Calu3 (cell line): Measurements from ENCODE around the gene CD109. TPM values are rescaled to one million over a fixed set of nuclear protein-coding genes. Genes with fewer than 3 reads are reported as not detected.

Experiments
- BruUV-seq: library from RNA; stranded (reverse); fragments of 400-500 nt; replicated peaks from 2 replicates; lab custom pipeline; 2021; lab: Mats Ljungman, UMichigan
- CTCF ChIA-PET: fragments of 300-600 bp; sonication (Branson Sonifier 250); formaldehyde crosslinking; loops from one replicate; lab custom pipeline; 2022; ENCODE audit warnings: antibody characterized with exemption; lab: Charles Lee
- DNase-seq: peaks from one replicate; pipeline ENCODE4 v3.0.0; 2022
- H3K27ac Mint-ChIP-seq: one replicate; pipeline ENCODE4 v1.8.0; 2022; ENCODE audit warnings: mixed read lengths; ENCODE audit not compliant: unreplicated experiment
- H3K27me3 Mint-ChIP-seq: one replicate; pipeline ENCODE4 v1.8.0; 2022; ENCODE audit warnings: mixed read lengths; ENCODE audit not compliant: unreplicated experiment
- H3K36me3 Mint-ChIP-seq: one replicate; pipeline ENCODE4 v1.8.0; 2022; ENCODE audit warnings: mild to moderate bottlenecking, moderate library complexity, mixed read lengths; ENCODE audit not compliant: insufficient read depth, unreplicated experiment
- H3K4me1 Mint-ChIP-seq: one replicate; pipeline ENCODE4 v1.8.0; 2022; ENCODE audit warnings: mild to moderate bottlenecking, low read depth, mixed read lengths; ENCODE audit not compliant: unreplicated experiment
- H3K4me3 Mint-ChIP-seq: one replicate; pipeline ENCODE4 v1.8.0; 2022; ENCODE audit warnings: mild to moderate bottlenecking, low read depth, moderate library complexity, mixed read lengths; ENCODE audit not compliant: unreplicated experiment
- H3K9me3 Mint-ChIP-seq: one replicate; pipeline ENCODE4 v1.8.0; 2022; ENCODE audit warnings: low read depth, mixed read lengths; ENCODE audit not compliant: unreplicated experiment
- intact Hi-C: fragments of 100-400 bp; cut with micrococcal nuclease; formaldehyde crosslinking; loops from one replicate; pipeline ENCODE4 v1.10.0; 2022; ENCODE audit not compliant: unreplicated experiment
- total RNA-seq: library from RNA; stranded (reverse); gene quantifications from 2 replicates; pipeline ENCODE4 v1.2.3, GENCODE V29; 2022
- TF ChIP-seq, protein P1 (sequence below): fragments of 200-600 bp; IDR thresholded peaks from one replicate; pipeline ENCODE4 v1.8.0; 2022; ENCODE audit warnings: antibody characterized with exemption; ENCODE audit not compliant: unreplicated experiment

The CD109 gene
- total RNA-seq, 1 experiment from 2014 or later = 3.6 TPM

DNA sequence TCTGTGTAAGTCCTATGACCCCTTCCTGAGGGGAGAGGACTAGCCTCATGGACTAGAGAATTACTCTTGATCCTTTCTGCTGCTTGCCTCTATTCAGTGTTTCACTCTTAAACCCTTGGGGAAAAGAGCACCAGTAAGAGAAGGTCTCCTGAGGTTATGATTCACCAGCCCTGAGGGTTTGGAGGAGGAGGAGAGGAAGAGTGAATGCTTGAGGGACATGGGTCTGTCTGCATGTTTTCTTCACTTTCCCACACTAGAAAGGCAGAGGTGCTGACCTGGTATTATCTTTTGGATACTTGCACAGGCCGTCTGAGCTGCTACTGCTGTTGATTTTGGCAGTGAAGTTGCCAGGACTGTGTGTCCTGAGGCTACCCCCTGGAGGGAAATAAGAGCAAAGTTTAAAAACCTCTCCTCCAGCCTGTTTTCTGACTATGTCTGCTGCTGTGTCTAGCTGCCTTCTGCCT lies 78.3 kb downstream of the CD109 start:
- H3K36me3 Mint-ChIP-seq = no peaks in the 10 kb centered on the region
- TF ChIP-seq, protein P1, sequence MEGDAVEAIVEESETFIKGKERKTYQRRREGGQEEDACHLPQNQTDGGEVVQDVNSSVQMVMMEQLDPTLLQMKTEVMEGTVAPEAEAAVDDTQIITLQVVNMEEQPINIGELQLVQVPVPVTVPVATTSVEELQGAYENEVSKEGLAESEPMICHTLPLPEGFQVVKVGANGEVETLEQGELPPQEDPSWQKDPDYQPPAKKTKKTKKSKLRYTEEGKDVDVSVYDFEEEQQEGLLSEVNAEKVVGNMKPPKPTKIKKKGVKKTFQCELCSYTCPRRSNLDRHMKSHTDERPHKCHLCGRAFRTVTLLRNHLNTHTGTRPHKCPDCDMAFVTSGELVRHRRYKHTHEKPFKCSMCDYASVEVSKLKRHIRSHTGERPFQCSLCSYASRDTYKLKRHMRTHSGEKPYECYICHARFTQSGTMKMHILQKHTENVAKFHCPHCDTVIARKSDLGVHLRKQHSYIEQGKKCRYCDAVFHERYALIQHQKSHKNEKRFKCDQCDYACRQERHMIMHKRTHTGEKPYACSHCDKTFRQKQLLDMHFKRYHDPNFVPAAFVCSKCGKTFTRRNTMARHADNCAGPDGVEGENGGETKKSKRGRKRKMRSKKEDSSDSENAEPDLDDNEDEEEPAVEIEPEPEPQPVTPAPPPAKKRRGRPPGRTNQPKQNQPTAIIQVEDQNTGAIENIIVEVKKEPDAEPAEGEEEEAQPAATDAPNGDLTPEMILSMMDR = no peak
- no peak overlapping the region for H3K27ac Mint-ChIP-seq
- H3K4me3 Mint-ChIP-seq = no peak overlapping the region
- no peaks in the 10 kb centered on the region for H3K9me3 Mint-ChIP-seq
- H3K27me3 Mint-ChIP-seq = no peaks in the 10 kb centered on the region
- peaks cover 6% of the 10 kb centered on the region for H3K4me1 Mint-ChIP-seq
- peak; percentile 2 for DNase-seq
- CTCF ChIA-PET = interaction anchor here (0.9 kb wide), 1 partner anchor 17 kb away, joined by 4 read pairs; no protein-coding TSS in a partner anchor
- no TSS peak for BruUV-seq
- intact Hi-C loops = no loop called here

- DNase-seq = no peak
- Mint-ChIP-seq H3K4me1 (no peaks in the 10 kb centered on the region), H3K36me3 (no peaks in the 10 kb centered on the region), H3K27ac (no peak overlapping the region), H3K27me3 (no peaks in the 10 kb centered on the region), H3K9me3 (no peaks in the 10 kb centered on the region), H3K4me3 (no peak overlapping the region)
- BruUV-seq = no TSS peak
- intact Hi-C loops = no loop called here
- CTCF ChIA-PET = no interaction called here
- TF ChIP-seq, protein P1 = no peak
These were observed 83.9 kb downstream of the CD109 start for GRCh38 chr6:73779943-73780342.

- H3K9me3 Mint-ChIP-seq = no peaks in the 10 kb centered on the region
- no peaks in the 10 kb centered on the region for H3K4me1 Mint-ChIP-seq
- no TSS peak for BruUV-seq
- no peak overlapping the region for H3K27ac Mint-ChIP-seq
- TF ChIP-seq, protein P1 = no peak
- intact Hi-C loops = no loop called here
- no peaks in the 10 kb centered on the region for H3K27me3 Mint-ChIP-seq
- DNase-seq = no peak
- CTCF ChIA-PET = no interaction called here
- no peak overlapping the region for H3K4me3 Mint-ChIP-seq
- no peaks in the 10 kb centered on the region for H3K36me3 Mint-ChIP-seq
These were observed 86.9 kb downstream of the CD109 start for GRCh38 chr6:73782911-73783310.

DNA sequence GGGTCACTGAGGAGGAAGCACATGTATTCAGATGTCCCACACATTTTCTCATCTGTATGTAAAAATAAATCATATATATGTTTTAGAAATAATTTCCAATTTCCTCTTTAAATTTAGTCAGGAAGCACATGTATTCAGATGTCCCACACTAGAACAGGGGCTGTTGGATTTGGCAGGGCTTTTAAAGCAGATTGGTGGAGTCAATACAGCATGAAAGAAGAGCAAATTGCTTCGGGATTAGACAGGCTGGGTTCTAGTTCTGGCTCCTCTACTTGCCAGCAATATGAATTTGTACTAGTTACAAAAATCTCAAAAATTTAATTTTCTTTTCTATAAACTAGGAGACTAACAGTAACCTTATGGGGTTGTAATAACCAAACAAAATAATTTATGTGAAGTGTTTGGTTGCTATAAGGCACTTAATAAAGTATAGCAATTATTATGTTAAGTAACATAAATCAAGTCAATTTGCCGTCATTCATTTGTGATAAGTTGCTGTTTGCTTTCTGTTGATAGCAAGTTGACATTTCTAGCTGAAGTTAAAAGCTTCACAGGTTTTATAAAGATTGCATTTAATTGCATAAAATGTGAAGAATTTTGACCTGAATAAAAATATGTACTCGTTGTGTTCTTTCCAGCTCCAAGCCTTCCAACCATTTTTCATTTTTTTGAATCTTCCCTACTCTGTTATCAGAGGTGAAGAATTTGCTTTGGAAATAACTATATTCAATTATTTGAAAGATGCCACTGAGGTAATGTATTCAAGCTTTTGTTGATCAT lies 88.9 kb downstream of the CD109 start:
- no peak for DNase-seq
- intact Hi-C loops = no loop called here
- Mint-ChIP-seq H3K36me3 (no peaks in the 10 kb centered on the region), H3K9me3 (no peaks in the 10 kb centered on the region), H3K27ac (no peak overlapping the region), H3K27me3 (no peaks in the 10 kb centered on the region), H3K4me3 (no peak overlapping the region), H3K4me1 (no peaks in the 10 kb centered on the region)
- TF ChIP-seq, protein P1 = no peak
- BruUV-seq = no TSS peak
- CTCF ChIA-PET = no interaction called here
